Measurements from ENCODE around the gene SLC41A3.

SLC41A3 gene
- 29.3 to 43.5 reads per million in 2 experiments for total RNA-seq

DNA sequence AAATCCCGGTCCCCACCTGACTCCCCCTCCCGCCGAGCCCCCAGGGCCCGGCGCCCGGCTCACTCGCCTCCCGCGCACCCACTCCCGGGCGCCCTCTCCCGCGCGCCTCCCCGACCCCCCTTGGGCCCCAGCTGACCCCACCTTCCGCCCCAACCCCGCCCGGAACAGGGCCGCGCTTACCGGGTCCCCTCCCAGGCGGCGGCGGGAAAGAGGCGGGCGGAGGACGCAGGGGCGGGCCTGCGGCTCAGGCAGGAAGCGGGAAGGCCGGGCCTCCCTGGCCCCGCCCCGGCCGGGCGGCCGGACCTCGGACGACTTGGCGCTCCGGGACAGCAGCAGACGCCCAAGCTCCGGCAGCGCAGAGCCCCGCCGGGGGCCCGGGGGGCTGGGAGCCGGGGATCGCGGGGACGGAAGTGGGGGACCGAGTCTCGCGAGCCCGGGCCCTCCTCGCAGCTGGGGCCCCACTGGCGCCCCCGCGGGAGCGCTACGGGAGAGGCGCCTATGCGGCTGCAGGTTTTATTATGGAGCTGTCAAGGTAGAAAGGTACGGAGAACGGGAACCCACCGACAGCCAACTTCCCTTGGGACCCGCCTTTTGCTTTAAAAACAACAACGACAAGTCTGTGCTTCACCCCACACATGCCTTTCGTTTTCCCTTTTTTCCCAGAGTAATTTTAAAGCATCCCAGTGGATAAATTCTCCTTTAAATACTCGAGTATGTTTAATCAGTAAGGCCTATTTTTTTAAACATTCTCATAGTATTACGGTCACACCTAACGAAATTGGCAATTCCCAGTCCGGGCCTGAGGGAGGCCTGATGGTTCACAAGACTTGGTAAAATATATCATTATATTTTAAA is at the start of gene SLC41A3:
TSS of gene SLC41A3 (minus strand) at position 212 of the 855 bp plus-strand sequence. CDS start 15,905 bp downstream, outside the sequence.
- DNase-seq (ENCODE audit: low read depth): peak; percentile 69

DNA sequence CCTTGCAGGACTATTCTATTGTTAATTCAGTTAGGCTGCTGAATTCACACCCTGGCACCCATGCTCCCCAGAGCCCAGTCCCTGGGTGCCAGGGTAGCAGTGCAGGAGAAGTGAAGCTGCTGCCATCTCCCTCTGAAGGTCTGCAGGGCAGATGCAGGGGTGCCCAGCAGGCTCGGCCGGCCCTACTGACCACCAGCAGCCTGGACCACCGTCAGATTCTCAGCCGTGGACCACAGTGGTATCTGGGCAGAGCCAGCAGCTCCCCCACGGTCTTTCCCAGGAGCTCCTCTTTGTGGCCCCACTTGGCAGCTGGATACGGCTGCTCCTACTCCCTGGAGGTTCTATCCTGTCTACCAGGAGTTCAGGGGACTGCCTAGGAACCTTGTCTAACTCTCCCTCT is 49.7 kb upstream of the SLC41A3 start:
- DNase-seq (ENCODE audit: low read depth): no peak

DNA sequence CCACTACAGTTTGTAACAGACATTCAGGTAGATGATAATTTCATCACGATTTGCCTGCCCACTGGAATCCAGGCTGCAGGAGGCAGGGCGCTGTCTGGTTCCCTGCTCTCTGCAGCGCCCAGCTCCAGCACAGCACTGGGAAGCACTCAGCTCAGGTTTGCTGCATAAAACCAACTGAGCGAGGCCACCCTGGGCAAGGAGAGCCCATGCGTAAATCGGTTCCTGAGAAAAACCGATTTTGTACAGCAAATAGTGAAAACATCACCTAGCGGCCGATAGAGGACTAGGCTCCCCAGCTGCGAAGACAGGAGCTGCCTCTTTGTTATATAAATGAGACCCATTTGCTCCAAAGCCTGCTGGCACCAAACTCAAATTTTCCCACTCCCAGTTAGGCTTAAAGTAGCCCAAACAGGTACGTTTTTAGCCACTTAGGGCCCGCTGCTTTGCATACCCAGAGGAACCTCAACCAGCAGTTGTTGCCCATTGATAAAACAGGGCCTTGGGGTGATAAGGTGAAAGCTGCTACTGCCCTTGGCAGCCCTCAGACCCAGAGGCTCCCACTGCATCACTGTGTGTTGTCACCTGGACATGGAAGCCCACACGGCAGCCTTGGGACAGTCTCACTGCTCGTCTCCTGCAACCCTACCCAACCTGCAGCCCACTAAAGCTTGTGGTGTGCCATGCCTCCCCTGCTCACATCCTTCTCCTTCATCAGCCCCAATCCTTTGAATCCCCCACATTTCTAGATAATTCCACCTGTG is 49.0 kb upstream of the SLC41A3 start:
- no peak for DNase-seq (ENCODE audit: low read depth)

DNA sequence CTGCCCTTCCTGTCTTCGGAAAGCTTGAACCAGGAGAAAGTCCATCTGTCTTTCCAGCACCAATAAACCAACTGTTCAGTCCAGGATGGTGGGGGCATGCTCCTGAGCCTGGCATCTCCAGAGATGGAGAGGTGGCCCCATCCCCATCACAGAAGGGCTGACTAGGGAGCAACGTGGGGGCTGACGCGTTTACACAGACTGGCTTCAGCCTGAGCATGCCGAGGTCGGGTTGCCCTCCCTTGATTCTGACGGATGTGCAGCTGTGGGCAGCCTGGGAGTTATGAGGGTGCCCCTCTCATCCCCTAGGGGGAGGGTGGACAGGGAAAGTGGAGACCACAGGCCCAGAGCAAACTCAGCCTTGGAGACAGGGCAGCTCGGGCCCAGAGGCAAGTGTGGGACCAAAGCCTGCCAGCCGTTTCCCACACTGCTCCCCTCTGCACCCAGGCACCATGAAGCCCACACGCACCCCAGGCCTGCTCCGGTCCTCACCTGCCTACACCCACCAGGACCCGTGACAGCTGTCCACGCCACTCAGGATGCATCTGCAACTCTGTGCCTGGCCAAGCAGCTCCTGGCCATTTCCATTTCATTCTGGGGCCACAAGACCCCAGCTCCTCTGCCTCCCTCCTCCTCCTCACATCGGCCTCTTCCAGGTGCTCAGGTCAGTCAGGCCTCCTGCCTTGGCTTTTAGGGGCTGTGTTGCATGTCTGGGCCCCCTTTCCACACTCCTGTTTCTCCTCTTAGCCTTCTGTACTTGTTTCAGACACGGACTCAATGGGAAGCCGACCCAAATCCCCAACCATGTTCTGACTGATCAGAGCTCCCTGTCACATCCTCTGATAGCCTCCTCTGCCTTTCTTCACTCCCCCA is 48.2 kb upstream of the SLC41A3 start:
- DNase-seq (ENCODE audit: low read depth): no peak

DNA sequence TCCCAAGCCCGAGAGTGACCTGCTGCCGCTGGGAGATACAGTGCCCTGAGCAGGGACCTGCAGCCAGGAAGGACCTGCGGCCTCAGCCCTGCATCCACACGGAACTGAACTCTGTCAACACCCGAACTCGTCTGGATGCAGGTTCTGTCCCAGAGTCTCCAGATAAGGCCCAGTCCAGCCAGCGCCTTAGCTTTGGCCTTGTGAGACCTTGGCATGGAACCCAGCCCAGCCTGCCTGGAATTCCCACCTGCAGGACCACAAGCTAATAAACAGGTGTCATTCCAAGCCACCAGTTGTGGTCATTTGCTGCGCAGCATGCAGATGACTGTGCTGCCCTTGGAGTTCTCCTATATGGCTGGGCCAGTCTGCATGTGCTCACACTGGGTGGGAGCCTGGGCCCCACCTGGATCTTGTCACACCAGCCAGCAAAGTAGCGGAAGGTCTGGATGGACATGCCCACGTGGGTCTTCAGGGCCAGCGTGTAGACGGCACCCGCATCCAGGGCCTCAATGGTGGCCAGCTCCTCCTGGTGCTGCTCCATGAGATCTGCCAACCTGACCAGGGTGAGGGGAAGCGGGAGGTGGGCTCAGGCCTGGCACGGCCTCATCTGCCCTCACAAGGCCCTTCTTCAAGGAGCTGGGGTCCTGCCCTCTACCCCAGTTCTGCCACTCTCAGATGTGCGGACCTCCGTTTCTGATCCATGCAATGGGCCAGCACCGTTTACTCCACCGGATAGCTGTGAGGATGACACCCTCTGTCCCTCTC is 47.2 kb upstream of the SLC41A3 start:
- no peak for DNase-seq (ENCODE audit: low read depth)

DNA sequence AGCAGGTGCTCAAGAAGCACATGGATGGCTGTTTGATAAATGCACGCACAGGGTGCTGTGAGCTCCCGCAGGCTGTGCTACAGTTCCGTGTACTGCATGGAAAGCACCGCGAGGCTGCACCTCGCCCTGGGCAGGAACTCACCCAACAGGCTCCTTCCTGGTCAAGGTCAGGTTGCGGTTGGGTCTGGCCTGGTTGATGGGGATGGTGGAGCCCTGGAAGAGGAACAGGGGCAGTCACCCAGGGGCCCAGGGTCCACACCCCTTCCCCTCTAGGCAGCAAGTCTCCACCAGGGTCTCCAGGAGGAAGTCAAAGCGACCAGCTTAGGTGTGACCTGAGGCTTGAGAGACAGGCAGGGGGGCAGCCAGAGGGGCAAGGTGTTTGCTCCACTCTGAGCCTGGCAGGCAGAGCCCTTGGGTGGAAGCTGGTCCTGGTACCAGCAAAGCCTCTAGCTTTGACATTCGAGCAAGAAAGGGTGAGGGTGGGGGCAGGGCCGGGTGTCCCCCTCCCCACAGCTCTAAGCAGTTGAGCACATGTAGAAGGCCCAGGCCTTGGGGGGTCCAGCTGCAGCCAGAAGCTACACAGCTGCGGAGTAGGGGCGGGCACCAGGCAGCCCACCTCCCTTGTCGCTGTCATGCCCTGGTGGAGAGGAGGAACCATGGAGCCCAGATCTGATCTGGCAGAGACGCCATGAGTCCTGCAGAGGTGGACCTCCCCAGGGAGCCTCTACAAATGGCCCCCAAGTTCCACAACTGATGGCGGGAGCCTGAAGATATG is 46.3 kb upstream of the SLC41A3 start:
- no peak for DNase-seq (ENCODE audit: low read depth)

DNA sequence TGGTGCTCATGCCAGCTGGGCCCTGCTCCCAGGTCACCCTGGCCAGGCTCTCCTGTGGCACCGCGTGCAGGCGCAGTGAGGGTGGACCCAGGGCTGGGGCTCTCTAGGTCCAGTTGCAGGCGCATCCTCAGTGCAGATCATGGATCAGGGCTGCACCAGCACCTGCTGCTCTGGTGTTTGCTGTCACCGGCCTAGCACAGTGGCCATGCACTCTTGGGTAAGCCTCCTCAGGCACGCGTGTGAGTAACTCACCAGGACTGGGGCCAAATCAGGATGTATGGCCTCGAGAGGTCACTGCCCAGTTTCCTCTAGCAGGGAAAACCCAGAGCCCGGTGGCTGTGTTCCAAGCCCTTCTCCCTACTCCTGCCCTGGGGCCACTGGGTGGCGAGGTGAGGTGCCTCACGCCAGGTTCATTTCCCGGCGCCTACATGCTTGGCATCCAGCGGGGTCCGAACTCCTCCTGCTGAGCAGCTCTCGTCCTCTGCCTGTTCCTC is 45.5 kb upstream of the SLC41A3 start:
- no peak for DNase-seq (ENCODE audit: low read depth)

DNA sequence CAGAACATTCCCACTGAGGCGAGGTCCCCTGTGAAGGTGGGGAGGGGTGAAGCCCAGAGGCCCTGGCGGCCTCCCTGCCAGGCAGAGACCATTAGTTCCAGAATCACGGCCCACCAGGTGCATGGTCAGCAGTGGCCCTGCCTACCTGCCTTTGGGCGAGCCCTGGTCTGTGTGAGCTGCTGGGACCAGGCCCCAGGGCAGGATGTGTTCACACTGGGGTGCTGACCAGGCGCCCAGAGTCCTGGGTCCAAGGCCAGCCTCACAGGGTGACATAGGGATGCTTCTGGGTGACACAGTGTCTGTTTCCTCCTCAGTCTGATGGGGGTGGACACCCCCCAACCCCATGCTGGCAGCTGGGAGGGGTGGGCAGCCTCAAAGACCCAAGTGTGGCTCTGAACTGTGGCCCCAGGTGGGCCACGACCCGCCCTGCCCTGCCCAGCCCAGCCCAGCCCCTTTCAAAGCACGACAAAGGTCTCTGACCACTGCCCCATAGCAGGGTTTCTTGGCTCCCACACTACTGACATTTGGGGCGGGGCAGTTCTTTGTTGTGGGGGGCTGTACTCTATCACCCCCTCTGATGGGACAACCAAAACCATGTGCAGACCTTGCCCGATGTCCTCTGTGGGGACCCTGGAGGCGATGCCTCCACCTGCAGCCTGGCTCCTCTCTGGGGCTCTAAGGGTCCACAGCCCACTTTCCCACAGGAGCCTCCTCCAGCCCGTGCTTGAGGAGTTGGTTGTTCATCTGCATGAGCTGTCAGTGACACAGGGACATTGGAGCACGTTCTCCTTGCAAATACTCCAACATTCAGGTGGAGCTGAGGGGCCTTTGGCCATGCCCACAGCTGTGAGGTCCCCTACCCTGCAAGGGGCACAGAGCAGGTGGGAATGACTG is 44.8 kb upstream of the SLC41A3 start:
- DNase-seq (ENCODE audit: low read depth): no peak

DNA sequence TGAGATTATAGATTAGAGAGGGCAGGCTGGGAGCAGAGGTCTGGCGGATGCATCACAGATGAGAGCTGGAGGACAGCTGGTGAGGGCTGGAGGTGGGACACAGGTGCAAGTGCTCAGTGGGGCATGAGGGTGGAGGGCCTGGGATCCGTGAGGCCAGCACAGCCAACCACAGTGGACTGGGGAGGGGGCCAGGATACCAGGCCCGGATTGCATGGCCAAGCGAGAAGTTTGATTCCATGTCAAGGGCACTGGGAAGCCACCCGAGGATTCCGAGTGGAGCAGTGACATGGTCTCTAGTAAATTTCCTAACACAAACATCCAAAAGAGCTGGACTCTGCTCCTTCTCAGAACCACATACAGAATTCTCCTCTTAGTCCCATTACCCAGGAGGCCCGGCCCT is 44.0 kb upstream of the SLC41A3 start:
- no peak for DNase-seq (ENCODE audit: low read depth)

DNA sequence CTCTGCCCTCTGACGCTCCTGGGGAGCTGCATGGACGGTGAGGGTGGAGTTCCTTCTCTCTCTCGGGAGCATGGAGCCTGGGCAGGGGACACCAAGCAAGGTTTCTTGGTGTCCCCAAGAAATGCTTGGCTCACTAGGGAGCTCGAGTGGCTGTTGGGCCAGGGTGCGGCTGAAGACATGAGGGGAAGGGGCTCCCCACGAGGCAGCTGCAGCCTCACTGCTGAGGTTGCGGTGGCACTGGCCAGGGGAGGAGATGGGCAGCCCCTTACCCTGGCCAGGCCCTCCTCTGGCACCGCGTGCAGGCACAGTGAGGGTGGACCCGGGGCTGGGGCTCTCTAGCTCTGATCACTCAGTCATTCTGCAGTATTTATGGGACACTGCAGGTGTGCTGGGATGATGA is 43.5 kb upstream of the SLC41A3 start:
- no peak for DNase-seq (ENCODE audit: low read depth)

DNA sequence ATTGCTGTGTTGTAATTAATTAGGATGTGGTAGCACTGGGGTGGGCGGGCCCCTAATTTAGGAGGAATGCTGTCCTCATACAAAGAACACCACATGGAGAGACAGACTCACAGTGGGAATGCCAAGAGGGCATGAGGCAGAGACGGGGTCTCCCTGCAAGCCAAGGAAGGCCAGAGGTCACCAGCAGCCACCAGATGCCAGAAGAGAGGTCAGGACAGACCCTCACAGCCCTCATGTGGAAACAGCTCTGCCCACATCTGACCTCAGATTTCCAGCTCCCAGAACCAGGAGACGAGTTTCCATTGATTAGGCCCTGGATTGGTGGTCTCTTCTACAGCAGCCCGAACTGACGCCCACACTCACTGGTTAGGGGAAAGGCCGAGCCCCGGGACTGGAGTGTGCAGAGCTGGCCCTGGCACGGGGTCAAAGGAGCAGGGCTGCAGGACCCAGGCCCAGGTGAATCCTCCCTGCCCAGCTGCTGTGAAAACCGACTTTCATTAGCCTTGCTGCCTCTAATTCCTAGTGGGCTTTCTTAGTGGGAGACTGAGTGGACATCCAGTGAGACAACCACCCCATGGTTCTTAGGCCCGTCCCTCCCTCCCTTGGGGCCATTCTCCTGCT is 43.0 kb upstream of the SLC41A3 start:
- no peak for DNase-seq (ENCODE audit: low read depth)

DNA sequence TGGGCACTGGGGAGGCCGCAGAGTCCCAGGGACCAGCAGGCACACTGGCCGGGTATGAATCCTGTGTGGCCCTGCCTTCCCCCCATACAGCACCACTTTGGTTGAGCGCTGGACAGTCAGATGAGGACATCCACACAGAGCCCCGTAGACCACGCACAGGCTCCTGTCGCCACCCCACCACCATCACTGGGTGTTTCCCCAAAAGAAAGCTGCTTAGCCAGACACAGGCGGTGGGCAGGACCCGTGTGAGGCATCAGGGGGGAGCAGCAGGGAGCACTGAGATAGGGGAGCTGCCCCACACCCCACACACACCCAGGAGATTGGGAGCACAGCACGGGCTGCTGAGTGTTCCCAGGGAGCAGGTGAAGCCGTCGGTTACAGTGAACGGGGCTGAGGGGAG is 42.4 kb upstream of the SLC41A3 start:
- no peak for DNase-seq (ENCODE audit: low read depth)

DNA sequence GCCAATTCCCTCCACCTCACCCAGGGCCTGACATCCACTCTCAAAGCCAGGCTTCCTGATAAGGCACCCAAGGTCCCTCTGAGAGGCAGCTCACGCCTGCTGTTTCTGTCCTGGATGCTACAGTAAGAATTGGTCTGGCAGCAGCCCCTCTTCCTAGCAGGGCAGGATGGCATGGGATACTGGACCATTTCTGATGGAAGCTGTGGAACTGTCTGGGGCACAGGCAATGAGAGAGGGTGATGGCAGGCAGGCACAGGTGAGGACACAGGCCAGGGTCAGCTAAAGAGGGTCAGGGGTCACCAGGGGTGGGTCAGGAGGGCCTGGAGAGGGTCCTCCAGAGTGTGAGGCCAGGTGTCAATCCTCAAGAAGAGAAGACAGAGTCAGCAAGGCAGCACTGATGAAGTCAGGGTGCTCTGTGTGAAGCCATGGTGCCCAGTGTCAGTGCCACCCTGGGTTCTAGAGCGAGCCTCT is 41.9 kb upstream of the SLC41A3 start:
- no peak for DNase-seq (ENCODE audit: low read depth)

DNA sequence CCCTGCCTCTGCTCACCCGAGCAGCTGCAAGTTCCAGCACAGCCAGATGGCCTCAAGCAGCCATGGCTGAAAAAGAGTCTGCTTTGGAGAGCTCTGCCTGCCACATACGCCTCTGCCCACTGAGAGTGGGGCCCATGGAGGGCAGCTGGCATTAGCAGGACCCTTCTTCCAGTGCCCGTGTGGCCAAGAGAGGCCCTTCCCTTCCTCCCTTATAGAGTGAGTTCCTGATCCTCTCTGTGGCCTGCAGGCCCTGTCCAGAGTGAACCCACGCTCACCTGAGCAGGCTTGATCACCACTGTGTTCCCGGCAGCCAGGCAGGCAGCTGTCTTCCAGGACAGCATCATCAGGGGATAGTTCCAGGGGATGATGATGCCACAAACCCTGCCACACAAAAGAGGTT is 41.4 kb upstream of the SLC41A3 start:
- no peak for DNase-seq (ENCODE audit: low read depth)

DNA sequence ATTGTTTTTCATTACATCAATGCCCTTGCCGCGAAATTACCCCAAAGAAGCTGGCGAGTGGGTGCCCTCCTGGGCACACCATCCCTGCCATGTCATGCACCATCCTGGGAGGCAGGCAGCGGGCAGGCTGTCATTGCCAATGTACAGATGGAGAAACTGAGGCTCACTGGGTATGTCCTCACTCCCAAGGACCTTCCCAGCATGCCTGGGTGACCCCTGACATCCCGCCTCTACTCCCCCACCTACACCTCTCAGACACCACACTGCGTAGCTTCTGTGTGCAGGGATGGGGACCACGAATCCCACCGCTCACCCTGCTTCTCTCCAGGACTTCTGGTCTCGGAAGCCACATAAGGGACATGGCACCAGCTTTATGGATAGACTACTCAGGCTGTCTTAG is 41.0 kb upstream of the SLC41A3 start:
- no peak for DNase-seq (ENCODE audit: low read depth)

DNA sequence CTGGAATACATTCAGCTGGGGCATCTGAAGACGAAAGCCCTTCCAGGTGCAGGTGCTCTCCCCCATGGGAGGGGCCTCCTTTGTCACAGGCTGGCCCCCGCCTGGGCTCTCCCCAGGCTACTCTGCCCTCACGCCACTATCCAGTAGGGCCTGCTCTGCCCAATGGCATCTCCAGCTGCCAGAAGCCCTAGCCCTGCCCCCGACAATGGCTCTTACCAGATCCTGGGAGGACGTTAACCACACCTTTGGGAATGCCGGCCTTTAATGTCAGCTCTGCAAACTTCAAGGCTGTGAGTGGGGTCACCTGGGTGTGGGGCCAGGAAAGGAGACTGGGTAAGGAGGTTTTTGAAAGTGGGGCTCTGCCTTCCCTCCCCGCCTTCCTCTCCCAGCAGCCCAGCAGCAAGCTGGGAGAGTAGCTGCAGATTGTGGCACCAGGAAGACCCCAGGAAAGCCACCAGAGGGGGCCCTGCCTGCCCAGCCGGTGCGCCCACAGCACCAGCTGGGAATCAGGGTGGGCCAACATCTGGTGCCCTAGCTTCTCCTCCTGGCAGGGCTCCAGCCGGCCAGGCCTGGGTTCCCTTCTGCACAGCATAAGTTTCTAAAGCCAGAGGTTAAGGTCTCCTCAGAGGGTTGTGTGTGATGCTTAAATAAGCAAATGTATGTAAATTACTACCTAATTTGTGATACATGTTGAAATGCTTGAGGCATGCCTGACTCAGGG is 40.4 kb upstream of the SLC41A3 start:
- DNase-seq (ENCODE audit: low read depth): no peak

DNA sequence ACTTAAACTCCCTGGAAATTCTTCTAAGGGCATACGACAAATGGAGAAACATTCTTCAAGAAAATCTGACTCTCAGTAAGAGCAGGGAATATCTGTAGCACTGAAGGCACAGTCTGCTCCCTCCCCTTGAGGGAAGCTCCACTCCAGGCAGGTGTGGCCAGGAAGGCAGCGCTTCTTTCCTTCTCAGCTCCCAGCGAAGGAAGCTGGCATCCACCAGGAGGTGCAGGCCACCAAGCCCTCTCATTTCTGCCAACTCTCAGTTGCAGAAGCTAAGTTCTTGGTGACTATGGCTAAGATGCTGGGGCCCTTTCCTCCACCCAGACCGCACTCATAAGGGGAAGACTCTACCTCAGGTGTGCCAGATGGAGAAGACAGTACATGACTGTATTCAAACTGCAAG is 37.7 kb upstream of the SLC41A3 start:
- DNase-seq (ENCODE audit: low read depth): no peak

DNA sequence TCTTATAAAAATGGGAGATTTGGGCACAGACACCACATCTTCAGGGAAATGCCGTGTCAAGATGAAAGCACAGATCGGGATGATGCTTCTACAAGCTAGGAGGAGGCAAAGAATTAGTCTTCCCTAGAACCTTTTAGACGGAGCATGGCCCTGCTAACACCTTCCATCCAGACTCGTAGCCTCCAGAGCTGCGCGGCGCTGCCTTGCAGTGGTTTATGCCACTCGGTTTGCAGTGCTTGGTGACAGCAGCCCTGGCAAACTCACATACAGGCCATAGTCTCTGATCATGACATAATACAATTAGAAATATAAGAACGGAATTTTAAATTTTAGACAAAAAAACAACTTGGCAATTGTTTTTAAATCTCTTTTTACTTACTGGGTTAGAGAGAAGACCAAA is 37.1 kb upstream of the SLC41A3 start:
- no peak for DNase-seq (ENCODE audit: low read depth)

All from T follicular helper cell (primary cell).